BJ (cell line): ENCODE results near the gene RCCD1. TPM values are rescaled to one million over a fixed set of nuclear protein-coding genes. Genes with fewer than 3 reads are reported as not detected.
A peak's percentile ranks its signal among the peaks of the same experiment; 100 is the strongest.

Experiments used
- CTCF ChIA-PET: fragments of 350-600 bp; formaldehyde crosslinking; extraction: SDS; loops from one replicate; lab custom pipeline; 2021; ENCODE audit warnings: antibody characterized with exemption, inconsistent platforms; lab: Yijun Ruan, JAX
- POLR2A ChIA-PET: fragments of 300-600 bp; sonication (Branson Sonifier 250); formaldehyde crosslinking; extraction: SDS; loops from one replicate; lab custom pipeline; 2021; ENCODE audit warnings: antibody characterized with exemption; lab: Charles Lee
- DNase-seq: peaks from one replicate; pipeline ENCODE4 v3.0.0-alpha.2; 2011; ENCODE audit warnings: low read depth
- H3K27me3 ChIP-seq: 2 replicates; pipeline ENCODE4 v1.6.0; 2011; ENCODE audit warnings: low read length; ENCODE audit not compliant: control insufficient read depth, insufficient read depth
- H3K36me3 ChIP-seq: 2 replicates; pipeline ENCODE4 v1.5.1; 2011; ENCODE audit warnings: low read length; ENCODE audit not compliant: control insufficient read depth, insufficient read depth
- H3K4me3 ChIP-seq: 2 replicates; pipeline ENCODE4 v1.5.1; 2011; ENCODE audit warnings: low read depth, mild to moderate bottlenecking, control low read depth, low read length
- polyA minus RNA-seq: library from RNA; depleted of rRNA, polyadenylated mRNA; stranded (reverse); fragments of >200 nt; gene quantifications from 2 replicates; pipeline ENCODE4 v1.2.3, GENCODE V29; 2011; rRNA and poly(A)+ RNA removed
- polyA plus RNA-seq: library from polyadenylated mRNA; depleted of rRNA; stranded (reverse); fragments of >200 nt; gene quantifications from 2 replicates; pipeline ENCODE4 v1.2.3, GENCODE V29; 2011; rRNA removed
- TF ChIP-seq, protein P1 (sequence below): IDR thresholded peaks from 2 replicates; pipeline ENCODE4 v1.5.1; 2011; ENCODE audit warnings: low read depth, mild to moderate bottlenecking, control low read depth, inconsistent platforms, low read length, moderate library complexity; ENCODE audit not compliant: insufficient read depth

The RCCD1 gene
- polyA plus RNA-seq (7.0 and 9.6 TPM in 2 replicates), polyA minus RNA-seq (3.0 and 3.8 TPM in 2 replicates)

DNA sequence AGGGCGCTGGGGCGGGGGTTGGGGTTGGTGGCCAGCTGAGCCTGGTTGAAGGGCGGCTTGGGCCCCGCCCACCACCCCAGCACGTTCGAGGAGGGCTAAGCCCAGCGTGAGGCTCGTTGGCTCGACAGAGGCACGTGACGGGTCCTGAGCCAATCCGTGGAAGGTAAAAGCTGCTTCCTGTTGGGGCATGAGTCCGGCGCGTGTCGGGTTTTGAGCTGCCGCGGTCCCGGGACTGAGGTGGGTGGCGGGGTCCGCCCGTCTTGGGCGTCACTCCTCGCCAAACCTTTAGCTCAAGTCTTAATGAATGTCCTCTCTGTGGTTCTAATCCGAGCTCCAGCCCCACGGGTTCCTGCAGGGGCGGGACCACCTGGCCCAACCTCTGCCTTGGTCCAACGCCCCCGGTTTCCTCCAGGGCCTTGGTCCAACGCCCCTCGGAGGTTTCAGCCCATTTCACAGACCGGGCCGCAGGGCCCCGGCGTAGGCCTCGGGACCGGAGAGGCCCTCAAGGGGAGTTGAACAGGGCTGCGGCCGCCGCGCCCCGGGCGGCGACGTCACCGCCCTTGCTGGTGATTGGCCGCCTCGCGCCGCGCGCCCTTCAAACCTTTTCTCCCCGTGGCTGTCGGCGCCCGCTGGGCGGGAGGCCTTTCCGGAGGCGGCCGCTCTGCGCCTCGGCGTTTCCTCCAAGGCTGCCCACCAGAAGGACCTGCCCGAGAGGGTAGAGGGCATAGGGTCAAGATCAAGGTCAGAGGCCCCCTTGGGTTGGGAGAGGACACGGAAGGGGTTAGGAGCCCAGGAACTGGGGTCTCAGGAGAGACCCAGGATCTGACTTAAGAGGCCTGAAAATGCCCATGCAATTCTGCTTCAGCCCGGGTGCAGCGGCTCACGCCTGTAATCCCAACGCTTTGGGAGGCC, at the start of gene RCCD1:
Gene RCCD1 (plus strand): TSS at position 173 of the 912 bp plus-strand sequence. CDS start 1,851 bp downstream, outside the sequence.
- Histone ChIP-seq H3K4me3 (peak within 1 kb of the TSS; percentile 78), H3K36me3 (peaks cover 20% of the 10 kb centered on the region), H3K27me3 (no peaks in the 10 kb centered on the region)
- CTCF ChIA-PET, result interaction anchor here (0.8 to 9.3 kb wide), 10 partner anchors 12 to 318 kb away, joined by 3 to 122 read pairs (median 33); partner anchors contain the start of genes HDDC3 and UNC45A
- TF ChIP-seq, protein P1, sequence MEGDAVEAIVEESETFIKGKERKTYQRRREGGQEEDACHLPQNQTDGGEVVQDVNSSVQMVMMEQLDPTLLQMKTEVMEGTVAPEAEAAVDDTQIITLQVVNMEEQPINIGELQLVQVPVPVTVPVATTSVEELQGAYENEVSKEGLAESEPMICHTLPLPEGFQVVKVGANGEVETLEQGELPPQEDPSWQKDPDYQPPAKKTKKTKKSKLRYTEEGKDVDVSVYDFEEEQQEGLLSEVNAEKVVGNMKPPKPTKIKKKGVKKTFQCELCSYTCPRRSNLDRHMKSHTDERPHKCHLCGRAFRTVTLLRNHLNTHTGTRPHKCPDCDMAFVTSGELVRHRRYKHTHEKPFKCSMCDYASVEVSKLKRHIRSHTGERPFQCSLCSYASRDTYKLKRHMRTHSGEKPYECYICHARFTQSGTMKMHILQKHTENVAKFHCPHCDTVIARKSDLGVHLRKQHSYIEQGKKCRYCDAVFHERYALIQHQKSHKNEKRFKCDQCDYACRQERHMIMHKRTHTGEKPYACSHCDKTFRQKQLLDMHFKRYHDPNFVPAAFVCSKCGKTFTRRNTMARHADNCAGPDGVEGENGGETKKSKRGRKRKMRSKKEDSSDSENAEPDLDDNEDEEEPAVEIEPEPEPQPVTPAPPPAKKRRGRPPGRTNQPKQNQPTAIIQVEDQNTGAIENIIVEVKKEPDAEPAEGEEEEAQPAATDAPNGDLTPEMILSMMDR, result no peak
- POLR2A ChIA-PET, result no interaction called here
- peak; percentile 68 for DNase-seq

DNA sequence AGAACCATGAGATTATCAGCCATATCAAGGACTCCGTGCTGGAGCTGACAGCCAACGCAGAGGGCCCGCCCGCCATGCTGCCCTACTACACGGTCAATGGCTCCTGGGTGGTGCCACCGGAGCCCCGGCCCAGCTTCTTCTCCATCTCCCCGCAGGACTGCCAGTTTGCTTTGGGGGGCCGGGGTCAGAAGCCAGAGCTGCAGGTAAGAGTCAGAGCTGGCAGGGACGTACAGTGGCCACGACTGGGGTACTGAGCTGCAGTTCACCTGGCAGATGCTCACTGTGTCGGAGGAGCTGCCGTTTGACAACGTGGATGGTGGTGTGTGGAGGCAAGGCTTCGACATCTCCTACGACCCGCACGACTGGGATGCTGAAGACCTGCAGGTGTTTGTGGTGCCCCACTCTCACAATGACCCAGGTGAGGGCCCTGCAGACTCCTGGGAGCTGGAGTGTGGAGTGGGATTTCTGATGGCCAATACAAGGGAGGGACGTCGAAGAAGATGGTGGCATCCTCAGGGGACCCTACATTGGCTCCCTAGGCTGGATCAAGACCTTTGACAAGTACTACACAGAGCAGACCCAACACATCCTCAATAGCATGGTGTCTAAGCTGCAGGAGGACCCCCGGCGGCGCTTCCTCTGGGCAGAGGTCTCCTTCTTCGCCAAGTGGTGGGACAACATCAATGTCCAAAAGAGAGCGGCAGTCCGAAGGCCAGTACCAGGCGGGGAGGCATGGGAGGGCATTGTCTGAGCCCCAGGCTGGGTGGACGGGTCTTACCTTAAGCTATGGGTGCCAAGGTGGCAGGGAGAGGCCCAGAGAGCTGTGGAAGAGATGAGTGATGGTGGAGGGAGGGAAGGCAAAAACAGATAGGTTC, 49.1 kb upstream of the RCCD1 start:
- CTCF ChIA-PET, result interaction anchor here (1.2 to 5.7 kb wide), 3 partner anchors 9 to 28 kb away, joined by 5 to 94 read pairs (median 7); partner anchors contain the start of genes HDDC3 and UNC45A
- no peak for DNase-seq
- H3K27me3 ChIP-seq, result no peaks in the 10 kb centered on the region
- TF ChIP-seq, protein P1, result no peak
- peaks cover 19% of the 10 kb centered on the region for H3K36me3 ChIP-seq
- POLR2A ChIA-PET, result no interaction called here
- no peak overlapping the region for H3K4me3 ChIP-seq

DNA sequence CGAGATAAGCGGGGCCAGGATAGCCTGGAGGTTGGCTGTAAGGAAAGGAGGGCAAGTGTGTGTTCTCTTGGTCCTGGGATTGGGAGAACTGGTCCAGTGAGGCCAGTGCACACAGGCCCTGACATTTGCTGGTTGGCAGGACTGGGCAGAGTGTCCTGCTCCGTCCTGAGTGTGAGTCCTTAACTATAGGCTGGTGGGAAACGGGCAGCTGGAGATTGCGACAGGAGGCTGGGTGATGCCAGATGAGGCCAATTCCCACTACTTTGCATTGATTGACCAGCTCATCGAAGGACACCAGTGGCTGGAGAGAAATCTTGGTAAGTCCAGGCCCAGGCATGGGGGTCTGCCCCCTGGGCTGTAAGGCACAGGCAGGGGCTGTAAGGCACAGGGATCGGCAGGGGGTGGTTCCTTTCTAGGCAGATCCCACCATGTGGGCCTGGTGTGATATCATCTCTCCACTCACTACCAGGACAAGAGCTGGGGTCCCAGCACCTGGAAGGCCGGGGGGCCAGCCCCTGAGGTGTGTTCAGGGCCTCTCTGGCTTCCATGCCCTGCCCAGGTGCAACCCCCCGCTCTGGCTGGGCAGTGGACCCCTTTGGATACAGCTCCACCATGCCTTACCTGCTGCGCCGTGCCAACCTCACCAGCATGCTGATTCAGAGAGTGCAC, 48.4 kb upstream of the RCCD1 start:
- TF ChIP-seq, protein P1, result no peak
- H3K4me3 ChIP-seq, result no peak overlapping the region
- peaks cover 25% of the 10 kb centered on the region for H3K36me3 ChIP-seq
- no peaks in the 10 kb centered on the region for H3K27me3 ChIP-seq
- POLR2A ChIA-PET, result no interaction called here
- CTCF ChIA-PET, result interaction anchor here (1.2 to 5.7 kb wide), 3 partner anchors 8 to 27 kb away, joined by 5 to 94 read pairs (median 7); partner anchors contain the start of genes HDDC3 and UNC45A
- no peak for DNase-seq

- H3K27me3 ChIP-seq, result no peaks in the 10 kb centered on the region
- no peak for DNase-seq
- CTCF ChIA-PET, result no interaction called here
- H3K4me3 ChIP-seq, result no peak overlapping the region
- TF ChIP-seq, protein P1, result no peak
- POLR2A ChIA-PET, result no interaction called here
- H3K36me3 ChIP-seq, result peaks cover 25% of the 10 kb centered on the region
These were observed 47.5 kb upstream of the RCCD1 start for GRCh38 chr15:90907051-90907660.
